IMR-90 (cell line): ENCODE results near the gene STX11.

ENCODE experiments used
- CEBPB ChIP-seq: IDR thresholded peaks from 2 replicates; pipeline ENCODE4 v1.6.1; 2012; ENCODE audit warnings: low read depth, low read length, improper control_type of control experiment
- FOS ChIP-seq: fragments of 150-350 bp; IDR thresholded peaks from 2 replicates; pipeline ENCODE4 v1.6.1; 2016; ENCODE audit warnings: low read depth, low read length
- MAFK ChIP-seq: IDR thresholded peaks from 2 replicates; pipeline ENCODE4 v1.6.1; 2012; ENCODE audit warnings: low read depth, low read length, improper control_type of control experiment
- NFE2L2 ChIP-seq: fragments of 150-350 bp; IDR thresholded peaks from 2 replicates; pipeline ENCODE4 v1.6.1; 2016; ENCODE audit warnings: low read depth, mild to moderate bottlenecking, low read length
- POLR2A ChIP-seq: IDR thresholded peaks from 2 replicates; pipeline ENCODE4 v1.6.1; 2012; ENCODE audit warnings: mild to moderate bottlenecking, low read depth, low read length
- RAD21 ChIP-seq: IDR thresholded peaks from 2 replicates; pipeline ENCODE4 v1.6.1; 2012; ENCODE audit warnings: low read length, improper control_type of control experiment
- RFX5 ChIP-seq: IDR thresholded peaks from 2 replicates; pipeline ENCODE4 v1.8.0; 2012; ENCODE audit warnings: low read depth, mild to moderate bottlenecking, low read length, moderate library complexity
- TF ChIP-seq, protein P1 (sequence below): conservative IDR thresholded peaks from 2 replicates; pipeline ENCODE4 v1.5.1; 2012; ENCODE audit warnings: mild to moderate bottlenecking, low read depth, low read length, improper control_type of control experiment
- TF ChIP-seq, protein P2 (sequence below): fragments of 150-350 bp; IDR thresholded peaks from 2 replicates; pipeline ENCODE4 v1.6.1; 2016; ENCODE audit warnings: low read depth, mild to moderate bottlenecking, low read length, moderate library complexity, borderline replicate concordance
- TF ChIP-seq, protein P3 (sequence below): fragments of 150-350 bp; IDR thresholded peaks from 2 replicates; pipeline ENCODE4 v1.6.1; 2017; ENCODE audit warnings: mild to moderate bottlenecking, antibody characterized with exemption, low read length, low read depth

DNA sequence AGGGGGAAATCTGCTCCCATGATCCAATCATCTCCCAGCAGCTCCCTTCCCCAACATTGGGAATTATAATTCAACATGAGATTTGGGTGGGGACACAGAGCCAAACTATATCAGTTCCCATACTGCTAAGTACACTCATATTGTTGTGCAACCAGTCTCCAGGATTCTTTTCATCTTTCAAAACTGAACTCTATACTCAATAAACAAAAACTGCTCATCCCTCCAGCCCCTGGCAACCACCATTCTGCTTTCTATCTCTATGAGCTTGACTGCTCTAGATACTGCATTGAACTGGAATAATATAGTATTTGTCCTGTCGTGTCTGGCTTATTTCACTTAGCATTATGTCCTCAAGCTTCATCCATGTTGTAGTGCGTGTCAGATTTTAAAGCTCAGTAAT, 42.9 kb downstream of the STX11 start:
- TF ChIP-seq FOS (no peak), RFX5 (no peak), POLR2A (no peak), MAFK (no peak), CEBPB (peak; percentile 47; the same call in 1 of the 2 replicates), RAD21 (no peak), NFE2L2 (no peak)
- TF ChIP-seq, protein P1, sequence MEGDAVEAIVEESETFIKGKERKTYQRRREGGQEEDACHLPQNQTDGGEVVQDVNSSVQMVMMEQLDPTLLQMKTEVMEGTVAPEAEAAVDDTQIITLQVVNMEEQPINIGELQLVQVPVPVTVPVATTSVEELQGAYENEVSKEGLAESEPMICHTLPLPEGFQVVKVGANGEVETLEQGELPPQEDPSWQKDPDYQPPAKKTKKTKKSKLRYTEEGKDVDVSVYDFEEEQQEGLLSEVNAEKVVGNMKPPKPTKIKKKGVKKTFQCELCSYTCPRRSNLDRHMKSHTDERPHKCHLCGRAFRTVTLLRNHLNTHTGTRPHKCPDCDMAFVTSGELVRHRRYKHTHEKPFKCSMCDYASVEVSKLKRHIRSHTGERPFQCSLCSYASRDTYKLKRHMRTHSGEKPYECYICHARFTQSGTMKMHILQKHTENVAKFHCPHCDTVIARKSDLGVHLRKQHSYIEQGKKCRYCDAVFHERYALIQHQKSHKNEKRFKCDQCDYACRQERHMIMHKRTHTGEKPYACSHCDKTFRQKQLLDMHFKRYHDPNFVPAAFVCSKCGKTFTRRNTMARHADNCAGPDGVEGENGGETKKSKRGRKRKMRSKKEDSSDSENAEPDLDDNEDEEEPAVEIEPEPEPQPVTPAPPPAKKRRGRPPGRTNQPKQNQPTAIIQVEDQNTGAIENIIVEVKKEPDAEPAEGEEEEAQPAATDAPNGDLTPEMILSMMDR: no peak
- TF ChIP-seq, protein P2, sequence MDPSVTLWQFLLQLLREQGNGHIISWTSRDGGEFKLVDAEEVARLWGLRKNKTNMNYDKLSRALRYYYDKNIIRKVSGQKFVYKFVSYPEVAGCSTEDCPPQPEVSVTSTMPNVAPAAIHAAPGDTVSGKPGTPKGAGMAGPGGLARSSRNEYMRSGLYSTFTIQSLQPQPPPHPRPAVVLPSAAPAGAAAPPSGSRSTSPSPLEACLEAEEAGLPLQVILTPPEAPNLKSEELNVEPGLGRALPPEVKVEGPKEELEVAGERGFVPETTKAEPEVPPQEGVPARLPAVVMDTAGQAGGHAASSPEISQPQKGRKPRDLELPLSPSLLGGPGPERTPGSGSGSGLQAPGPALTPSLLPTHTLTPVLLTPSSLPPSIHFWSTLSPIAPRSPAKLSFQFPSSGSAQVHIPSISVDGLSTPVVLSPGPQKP: no peak
- TF ChIP-seq, protein P3, sequence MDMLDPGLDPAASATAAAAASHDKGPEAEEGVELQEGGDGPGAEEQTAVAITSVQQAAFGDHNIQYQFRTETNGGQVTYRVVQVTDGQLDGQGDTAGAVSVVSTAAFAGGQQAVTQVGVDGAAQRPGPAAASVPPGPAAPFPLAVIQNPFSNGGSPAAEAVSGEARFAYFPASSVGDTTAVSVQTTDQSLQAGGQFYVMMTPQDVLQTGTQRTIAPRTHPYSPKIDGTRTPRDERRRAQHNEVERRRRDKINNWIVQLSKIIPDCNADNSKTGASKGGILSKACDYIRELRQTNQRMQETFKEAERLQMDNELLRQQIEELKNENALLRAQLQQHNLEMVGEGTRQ: no peak
